GM12878 (cell line): ENCODE measurements around the gene NFU1. TPM values are rescaled to one million over a fixed set of nuclear protein-coding genes. Genes with fewer than 3 reads are reported as not detected.

Experiments used
- ATAC-seq: fragments of 200-7000 bp; cut with Tn5 transposase; 3 replicates; pipeline ENCODE4 v1.9.1; 2020; ENCODE audit warnings: mild to moderate bottlenecking, moderate library complexity
- BruUV-seq: library from RNA; stranded (reverse); fragments of 400-500 nt; replicated peaks from 2 replicates; lab custom pipeline; 2021; lab: Mats Ljungman, UMichigan
- CTCF ChIA-PET: fragments of 300-600 bp; sonication (Branson Sonifier 250); formaldehyde crosslinking; extraction: SDS; loops from one replicate; lab custom pipeline; 2021; ENCODE audit warnings: inconsistent platforms; lab: Yijun Ruan, JAX
- POLR2A ChIA-PET: fragments of 350-600 bp; formaldehyde crosslinking; extraction: SDS; loops from one replicate; lab custom pipeline; 2021; ENCODE audit warnings: inconsistent platforms; lab: Charles Lee
- RAD21 ChIA-PET: fragments of 300-600 bp; sonication (Branson Sonifier 250); formaldehyde crosslinking; loops from one replicate; lab custom pipeline; 2023; ENCODE audit warnings: antibody characterized with exemption; ENCODE audit not compliant: unreplicated experiment; lab: Charles Lee
- SMC1A ChIA-PET: fragments of 300-600 bp; sonication (Branson Sonifier 250); formaldehyde crosslinking; loops from one replicate; lab custom pipeline; 2023; ENCODE audit not compliant: unreplicated experiment, uncharacterized antibody; lab: Charles Lee
- DNase-seq: peaks from one replicate; pipeline ENCODE4 v3.0.0-alpha.2; 2011; ENCODE audit warnings: low read depth, low spot score
- FAIRE-seq: peaks from 3 replicates; lab custom pipeline; 2011; peaks lifted over from hg19 to GRCh38; lab: Jason Lieb, UNC
- H2AFZ ChIP-seq: 2 replicates; pipeline ENCODE4 v1.6.0; 2011; ENCODE audit warnings: low read depth, low read length, control low read depth; ENCODE audit not compliant: control insufficient read depth
- H3K27ac ChIP-seq: 2 replicates; pipeline ENCODE4 v1.5.1; 2011; ENCODE audit warnings: control low read depth; ENCODE audit not compliant: control insufficient read depth, insufficient read depth
- H3K27me3 ChIP-seq, 2 experiments: replicated peaks in 1 of 2; 2 replicates each; pipeline versions ENCODE4 v1.6.0 to v1.6.1; 2011; ENCODE audit warnings: low read length in 1 of 2; ENCODE audit not compliant: control insufficient read depth in 2 of 2, insufficient read depth in 2 of 2
- H3K36me3 ChIP-seq, 2 experiments: 2 replicates each; pipeline ENCODE4 v1.5.1; 2011; ENCODE audit warnings: low read length in 1 of 2; ENCODE audit not compliant: control insufficient read depth in 2 of 2, insufficient read depth in 2 of 2
- H3K4me1 ChIP-seq: 2 replicates; pipeline ENCODE4 v1.6.1; 2011; ENCODE audit warnings: mild to moderate bottlenecking, low read length, moderate library complexity, mixed read lengths; ENCODE audit not compliant: control insufficient read depth, insufficient read depth
- H3K4me2 ChIP-seq: 2 replicates; pipeline ENCODE4 v1.6.0; 2011; ENCODE audit warnings: control low read depth; ENCODE audit not compliant: control insufficient read depth, insufficient read depth
- H3K4me3 ChIP-seq: fragments of 200-600 bp; sonication (generic); 2 replicates; pipeline ENCODE4 v1.5.1; 2016
- H3K79me2 ChIP-seq: 2 replicates; pipeline ENCODE4 v1.6.0; 2011; ENCODE audit warnings: low read length; ENCODE audit not compliant: control insufficient read depth, insufficient read depth
- H3K9ac ChIP-seq: 2 replicates; pipeline ENCODE4 v1.8.0; 2011; ENCODE audit warnings: low read length, control low read depth, mixed read lengths; ENCODE audit not compliant: control insufficient read depth, insufficient read depth
- H3K9me3 ChIP-seq: replicated peaks from 3 replicates; pipeline ENCODE4 v1.5.1; 2011; ENCODE audit warnings: mild to moderate bottlenecking, low read length; ENCODE audit not compliant: control insufficient read depth, insufficient read depth
- H4K20me1 ChIP-seq: 2 replicates; pipeline ENCODE4 v1.6.0; 2011; ENCODE audit not compliant: control insufficient read depth, insufficient read depth
- CEBPB ChIP-seq, 2 experiments: fragments of 150-350 bp in 1 of 2; IDR thresholded peaks; 2 replicates each; pipeline ENCODE4 v1.6.1; 2012 to 2014; ENCODE audit warnings: low read depth in 2 of 2, low read length in 2 of 2, borderline replicate concordance in 1 of 2, inconsistent platforms in 1 of 2
- CHD1 ChIP-seq: IDR thresholded peaks from 2 replicates; pipeline ENCODE4 v1.6.1; 2012; ENCODE audit warnings: low read depth, low read length, improper control_type of control experiment
- CTCF ChIP-seq, 3 experiments: IDR thresholded peaks in 2 of 3; conservative IDR thresholded peaks in 1 of 3; 2 replicates each; pipeline ENCODE4 v1.5.1; 2011; ENCODE audit warnings: low read depth in 3 of 3, low read length in 3 of 3, mild to moderate bottlenecking in 3 of 3, control low read depth in 2 of 3, moderate library complexity in 2 of 3, inconsistent platforms in 1 of 3, mixed read lengths in 1 of 3; ENCODE audit not compliant: control insufficient read depth in 2 of 3, insufficient read depth in 1 of 3; ENCODE audit errors: extremely low read depth in 1 of 3
- IKZF2 ChIP-seq, 2 experiments: fragments of 450-650 bp; IDR thresholded peaks; 2 replicates each; pipeline ENCODE4 v1.6.1; 2017; ENCODE audit warnings: mild to moderate bottlenecking in 2 of 2, moderate library complexity in 2 of 2
- MAX ChIP-seq: IDR thresholded peaks from 2 replicates; pipeline ENCODE4 v1.6.1; 2012; ENCODE audit warnings: low read depth, low read length, improper control_type of control experiment
- PML ChIP-seq: IDR thresholded peaks from 2 replicates; pipeline ENCODE4 v1.6.1; 2012; ENCODE audit warnings: low read length, inconsistent platforms
- REST ChIP-seq: IDR thresholded peaks from 2 replicates; pipeline ENCODE4 v1.6.1; 2012; ENCODE audit warnings: mild to moderate bottlenecking, low read depth, low read length
- SKIL ChIP-seq: fragments of 450-650 bp; IDR thresholded peaks from 2 replicates; pipeline ENCODE4 v1.6.1; 2017; ENCODE audit warnings: mild to moderate bottlenecking, low read depth, inconsistent platforms; ENCODE audit not compliant: poor library complexity, severe bottlenecking
- SP1 ChIP-seq: IDR thresholded peaks from one replicate; pipeline ENCODE4 v1.6.1; 2011; ENCODE audit warnings: low read depth, low read length
- SREBF2 ChIP-seq: IDR thresholded peaks from 2 replicates; pipeline ENCODE4 v1.6.1; 2012; ENCODE audit warnings: mild to moderate bottlenecking, low read length
- ZBTB40 ChIP-seq: fragments of 450-650 bp; IDR thresholded peaks from 2 replicates; pipeline ENCODE4 v1.6.1; 2016; ENCODE audit warnings: mild to moderate bottlenecking, moderate library complexity, borderline replicate concordance
- ZNF622 ChIP-seq: fragments of 450-650 bp; IDR thresholded peaks from 2 replicates; pipeline ENCODE4 v1.6.1; 2017; ENCODE audit warnings: mild to moderate bottlenecking, inconsistent platforms
- ZSCAN29 ChIP-seq: fragments of 450-650 bp; IDR thresholded peaks from 2 replicates; pipeline ENCODE4 v1.6.1; 2017; ENCODE audit warnings: mild to moderate bottlenecking, moderate library complexity
- WGBS: methylation state at CpG from one replicate; pipeline ENCODE4 v1.1.6; 2016; ENCODE audit warnings: low lambda C conversion rate; ENCODE audit not compliant: insufficient replicate concordance, insufficient coverage; ENCODE audit errors: missing lambda C conversion rate; 5-methylcytosine and 5-hydroxymethylcytosine counted together
- in situ Hi-C: fragments of 300-500 bp; cut with MboI; formaldehyde crosslinking; loops from 9 replicates; pipeline ENCODE4 v1.14.3; 2018; ENCODE audit warnings: mixed read lengths
- intact Hi-C: fragments of 100-400 bp; cut with micrococcal nuclease; formaldehyde crosslinking; loops from one replicate; pipeline ENCODE4 v1.14.2; 2022; ENCODE audit not compliant: unreplicated experiment
- polyA plus RNA-seq, 11 experiments: library from polyadenylated mRNA; depleted of rRNA in 4 of 11; unstranded in 6 of 11; stranded (reverse) in 5 of 11; fragments of >200 nt; fragmentation: Nextera tagmentation in 4 of 11; fragmentation: Illumina TruSeq in 1 of 11; extraction: Ambion mirVana in 4 of 11; extraction: Trizol in 1 of 11; gene quantifications; 1 replicate in 1 of 11; 2 replicates in 10 of 11; pipeline versions ENCODE4 v1.2.1 to v1.2.3, GENCODE V29; 2011 to 2016; ENCODE audit warnings: inconsistent platforms in 2 of 11, missing spikeins in 2 of 11, low read depth in 1 of 11
- total RNA-seq, 4 experiments: library from RNA; depleted of rRNA in 3 of 4; stranded (reverse); fragments of >200 nt in 3 of 4; fragmentation: Illumina TruSeq in 1 of 4; extraction: Trizol in 1 of 4; gene quantifications; 2 replicates each; pipeline versions ENCODE4 v1.2.1 to v1.2.3, GENCODE V29; 2013 to 2021

The NFU1 gene
- total and polyA plus RNA-seq, 10 of the 15 experiments (the other 5 are each of a cell fraction or from before 2014, with no cell fraction given): 27.3 to 86.0 (median 41.5) TPM

GRCh38 chr2:69395866-69396265 lies 41.4 kb downstream of the NFU1 start:
- Histone ChIP-seq H4K20me1 (no peaks in the 10 kb centered on the region), H3K9ac (no peak overlapping the region), H3K4me1 (no peaks in the 10 kb centered on the region)
- 68% methylated on average over 1 of the region's 1 CpG for WGBS
- no TSS peak for BruUV-seq
- RAD21 ChIA-PET: no interaction called here
- TF ChIP-seq SKIL (no peak), PML (no peak), SP1 (no peak), CHD1 (no peak), ZNF622 (no peak), MAX (no peak), CTCF (IDR thresholded peaks at IDR 0.05 in 2 of 3, conservative IDR thresholded peaks at IDR 0.05 in 1 of 3; ENCODE audit: control insufficient read depth in 2 of 3, extremely low read depth in 1 of 3, insufficient read depth in 1 of 3, low read depth in 3 of 3, low read length in 3 of 3) (no peak), SREBF2 (no peak), ZSCAN29 (no peak), ZBTB40 (no peak), IKZF2 (IDR thresholded peaks at IDR 0.05) (no peak), REST (no peak), CEBPB (IDR thresholded peaks at IDR 0.05; ENCODE audit: borderline replicate concordance in 1 of 2, low read depth in 2 of 2, low read length in 2 of 2) (no peak)
- TF ChIP-seq, all 136 proteins: peak for 0
- Histone ChIP-seq H3K4me2 (no peak overlapping the region), H3K4me3 (no peak overlapping the region), H3K27me3 (no peaks in the 10 kb centered on the region), H3K27ac (no peak overlapping the region), H3K79me2 (no peaks in the 10 kb centered on the region), H3K9me3 (no peaks in the 10 kb centered on the region), H3K36me3 (peaks cover 0 to 21% of the 10 kb centered on the region in 2 experiments; a peak in 2 of 4 replicates), H2AFZ (no peak overlapping the region)
- DNase-seq (no peak), FAIRE-seq (no peak), ATAC-seq (no peak)
- CTCF ChIA-PET: no interaction called here
- SMC1A ChIA-PET: no interaction called here
- intact Hi-C loops (no loop called here), in situ Hi-C loops (no loop called here)
- POLR2A ChIA-PET: interaction anchor here (0.7 kb wide), 1 partner anchor 180 kb away, joined by 9 read pairs; no protein-coding TSS in a partner anchor
